Type B pancreatic cell (in vitro differentiated cells): ENCODE data around the gene KAT2B. TPM values are rescaled to one million over a fixed set of nuclear protein-coding genes. Genes with fewer than 3 reads are reported as not detected.
A peak's percentile ranks its signal among the peaks of the same experiment; 100 is the strongest.
"Not testable (repeated sequence)": the region's sequence is repeated elsewhere in the genome, so short reads cannot be mapped to it uniquely, and the experiment has no call there.

Experiments used
- DNase-seq: peaks from one replicate; pipeline ENCODE4 v3.0.0; 2021; ENCODE audit warnings: mixed read lengths; ENCODE audit not compliant: unreplicated experiment; ENCODE audit errors: extremely low spot score
- H3K27ac Mint-ChIP-seq: 2 replicates; pipeline ENCODE4 v1.8.0; 2021; ENCODE audit warnings: mild to moderate bottlenecking, mixed read lengths
- H3K27me3 Mint-ChIP-seq: 2 replicates; pipeline ENCODE4 v1.8.0; 2021; ENCODE audit warnings: mixed read lengths
- H3K36me3 Mint-ChIP-seq: 2 replicates; pipeline ENCODE4 v1.8.0; 2021; ENCODE audit warnings: mixed read lengths
- H3K4me1 Mint-ChIP-seq: one replicate; pipeline ENCODE4 v1.8.0; 2021; ENCODE audit warnings: mixed read lengths; ENCODE audit not compliant: unreplicated experiment
- H3K4me3 Mint-ChIP-seq: 2 replicates; pipeline ENCODE4 v1.8.0; 2021; ENCODE audit warnings: mild to moderate bottlenecking, mixed read lengths
- H3K9me3 Mint-ChIP-seq: 2 replicates; pipeline ENCODE4 v1.8.0; 2021; ENCODE audit warnings: mixed read lengths
- total RNA-seq: library from RNA; stranded (reverse); gene quantifications from 2 replicates; pipeline ENCODE4 v1.2.1, GENCODE V29; 2021; ENCODE audit warnings: low replicate concordance
- TF ChIP-seq, protein P1 (sequence below): fragments of 200-600 bp; sonication (generic); conservative IDR thresholded peaks from 2 replicates; pipeline ENCODE4 v1.5.0; 2021; ENCODE audit warnings: antibody characterized with exemption, mild to moderate bottlenecking

Gene KAT2B
- total RNA-seq, 1 donor from 2014 or later = 13.2 TPM

DNA sequence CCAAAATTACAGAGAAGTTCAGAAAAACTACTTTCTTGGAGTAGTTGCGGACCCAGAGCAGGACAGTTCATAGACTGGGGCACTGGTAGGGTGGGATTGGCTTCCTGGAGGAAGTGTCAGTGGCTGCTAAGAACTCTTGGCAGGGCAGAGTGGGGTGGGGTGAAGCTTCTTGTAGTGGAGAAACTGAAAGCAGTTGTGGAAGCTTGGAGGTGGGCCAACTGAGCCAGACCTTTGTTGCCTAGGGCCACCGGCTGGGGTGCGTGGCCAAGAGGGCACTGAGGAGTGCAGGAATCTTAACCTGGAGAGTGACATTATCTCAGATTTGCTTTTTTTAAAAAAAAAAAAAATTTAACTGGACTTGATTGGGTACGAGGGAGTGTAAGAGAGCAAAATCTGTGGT, 3.1 kb downstream of the KAT2B start:
- TF ChIP-seq, protein P1, sequence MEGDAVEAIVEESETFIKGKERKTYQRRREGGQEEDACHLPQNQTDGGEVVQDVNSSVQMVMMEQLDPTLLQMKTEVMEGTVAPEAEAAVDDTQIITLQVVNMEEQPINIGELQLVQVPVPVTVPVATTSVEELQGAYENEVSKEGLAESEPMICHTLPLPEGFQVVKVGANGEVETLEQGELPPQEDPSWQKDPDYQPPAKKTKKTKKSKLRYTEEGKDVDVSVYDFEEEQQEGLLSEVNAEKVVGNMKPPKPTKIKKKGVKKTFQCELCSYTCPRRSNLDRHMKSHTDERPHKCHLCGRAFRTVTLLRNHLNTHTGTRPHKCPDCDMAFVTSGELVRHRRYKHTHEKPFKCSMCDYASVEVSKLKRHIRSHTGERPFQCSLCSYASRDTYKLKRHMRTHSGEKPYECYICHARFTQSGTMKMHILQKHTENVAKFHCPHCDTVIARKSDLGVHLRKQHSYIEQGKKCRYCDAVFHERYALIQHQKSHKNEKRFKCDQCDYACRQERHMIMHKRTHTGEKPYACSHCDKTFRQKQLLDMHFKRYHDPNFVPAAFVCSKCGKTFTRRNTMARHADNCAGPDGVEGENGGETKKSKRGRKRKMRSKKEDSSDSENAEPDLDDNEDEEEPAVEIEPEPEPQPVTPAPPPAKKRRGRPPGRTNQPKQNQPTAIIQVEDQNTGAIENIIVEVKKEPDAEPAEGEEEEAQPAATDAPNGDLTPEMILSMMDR = no peak
- Mint-ChIP-seq H3K27me3 (no peaks in the 10 kb centered on the region), H3K4me1 (peaks cover 40% of the 10 kb centered on the region), H3K36me3 (no peaks in the 10 kb centered on the region), H3K27ac (peak overlapping the region; percentile 91), H3K4me3 (peak overlapping the region; percentile 67), H3K9me3 (no peaks in the 10 kb centered on the region)
- no peak for DNase-seq

DNA sequence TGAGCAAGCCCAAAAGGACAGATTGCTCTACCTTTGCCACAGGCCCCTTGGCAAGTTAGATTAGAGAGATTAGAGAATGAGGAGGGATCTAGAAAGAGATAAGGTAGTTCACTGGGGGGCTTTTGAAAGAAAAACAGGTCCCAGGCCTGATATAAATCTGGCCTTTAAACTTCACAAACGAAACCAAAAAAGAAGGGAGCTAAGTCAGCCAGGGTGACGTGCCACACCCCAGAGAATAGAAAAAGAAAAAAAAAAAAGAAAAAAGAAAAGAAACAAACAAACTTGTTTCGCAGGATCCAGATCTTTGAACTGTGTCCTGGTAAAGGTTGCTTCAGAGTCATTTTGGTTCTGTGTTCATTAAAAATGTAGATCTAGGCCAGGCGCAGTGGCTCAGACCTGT, 3.6 kb downstream of the KAT2B start:
- H3K4me3 Mint-ChIP-seq = peak overlapping the region; percentile 67
- H3K27ac Mint-ChIP-seq = peak overlapping the region; percentile 91
- H3K9me3 Mint-ChIP-seq = no peaks in the 10 kb centered on the region
- TF ChIP-seq, protein P1 = no peak
- no peaks in the 10 kb centered on the region for H3K36me3 Mint-ChIP-seq
- no peak for DNase-seq
- H3K4me1 Mint-ChIP-seq = peaks cover 38% of the 10 kb centered on the region
- no peaks in the 10 kb centered on the region for H3K27me3 Mint-ChIP-seq

DNA sequence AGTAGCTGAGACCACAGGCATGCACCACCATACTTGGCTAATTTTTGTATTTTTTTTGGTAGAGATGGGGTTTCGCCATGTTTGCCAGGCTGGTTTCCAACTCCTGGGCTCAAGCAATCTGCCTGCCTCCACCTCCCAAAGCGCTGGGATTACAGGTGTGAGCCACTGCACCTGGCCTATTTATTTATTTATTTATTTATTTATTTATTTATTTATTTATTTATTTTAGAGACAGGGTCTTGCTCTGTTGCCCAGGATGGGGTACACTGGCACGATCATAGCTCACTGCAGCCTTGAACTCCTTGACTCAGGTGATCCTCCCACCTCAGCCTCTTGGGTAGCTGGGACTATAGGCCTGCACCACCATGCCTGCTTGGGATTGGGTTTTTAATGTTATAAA, 4.9 kb downstream of the KAT2B start:
- not testable (repeated sequence) for H3K9me3 Mint-ChIP-seq, H3K27me3 Mint-ChIP-seq, H3K36me3 Mint-ChIP-seq, H3K27ac Mint-ChIP-seq, H3K4me3 Mint-ChIP-seq, DNase-seq
- peaks cover 38% of the 10 kb centered on the region for H3K4me1 Mint-ChIP-seq

DNA sequence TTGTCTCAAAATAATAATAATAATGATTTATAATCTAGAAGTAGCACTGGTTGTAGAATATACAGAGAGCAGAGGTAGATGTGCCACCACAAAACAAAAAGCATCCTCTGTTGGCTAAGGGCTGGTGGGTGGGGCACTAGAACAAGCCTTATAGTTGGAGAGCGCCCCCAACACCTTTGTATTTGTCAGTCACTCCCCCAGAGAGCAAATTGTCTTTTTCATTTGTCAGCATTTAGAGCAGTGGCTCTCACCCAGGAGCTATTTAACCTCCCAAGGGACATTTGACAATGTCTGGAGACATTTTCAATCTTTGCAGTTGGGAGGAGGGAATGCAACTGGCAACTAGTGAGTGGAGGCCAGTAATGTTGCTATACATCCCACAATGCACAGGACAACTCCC, 6.3 kb downstream of the KAT2B start:
- H3K27ac Mint-ChIP-seq = no peak overlapping the region
- H3K27me3 Mint-ChIP-seq = no peaks in the 10 kb centered on the region
- TF ChIP-seq, protein P1 = no peak
- peaks cover 43% of the 10 kb centered on the region for H3K4me1 Mint-ChIP-seq
- H3K9me3 Mint-ChIP-seq = peaks cover 10% of the 10 kb centered on the region
- H3K4me3 Mint-ChIP-seq = no peak overlapping the region
- no peak for DNase-seq
- H3K36me3 Mint-ChIP-seq = no peaks in the 10 kb centered on the region

- H3K4me3 Mint-ChIP-seq = no peak overlapping the region
- DNase-seq = no peak
- no peaks in the 10 kb centered on the region for H3K27me3 Mint-ChIP-seq
- H3K36me3 Mint-ChIP-seq = no peaks in the 10 kb centered on the region
- H3K27ac Mint-ChIP-seq = no peak overlapping the region
- H3K9me3 Mint-ChIP-seq = peaks cover 10% of the 10 kb centered on the region
- H3K4me1 Mint-ChIP-seq = peaks cover 35% of the 10 kb centered on the region
- TF ChIP-seq, protein P1 = no peak
Measured at GRCh38 chr3:20047341-20047779, 7.1 kb downstream of the KAT2B start.

DNA sequence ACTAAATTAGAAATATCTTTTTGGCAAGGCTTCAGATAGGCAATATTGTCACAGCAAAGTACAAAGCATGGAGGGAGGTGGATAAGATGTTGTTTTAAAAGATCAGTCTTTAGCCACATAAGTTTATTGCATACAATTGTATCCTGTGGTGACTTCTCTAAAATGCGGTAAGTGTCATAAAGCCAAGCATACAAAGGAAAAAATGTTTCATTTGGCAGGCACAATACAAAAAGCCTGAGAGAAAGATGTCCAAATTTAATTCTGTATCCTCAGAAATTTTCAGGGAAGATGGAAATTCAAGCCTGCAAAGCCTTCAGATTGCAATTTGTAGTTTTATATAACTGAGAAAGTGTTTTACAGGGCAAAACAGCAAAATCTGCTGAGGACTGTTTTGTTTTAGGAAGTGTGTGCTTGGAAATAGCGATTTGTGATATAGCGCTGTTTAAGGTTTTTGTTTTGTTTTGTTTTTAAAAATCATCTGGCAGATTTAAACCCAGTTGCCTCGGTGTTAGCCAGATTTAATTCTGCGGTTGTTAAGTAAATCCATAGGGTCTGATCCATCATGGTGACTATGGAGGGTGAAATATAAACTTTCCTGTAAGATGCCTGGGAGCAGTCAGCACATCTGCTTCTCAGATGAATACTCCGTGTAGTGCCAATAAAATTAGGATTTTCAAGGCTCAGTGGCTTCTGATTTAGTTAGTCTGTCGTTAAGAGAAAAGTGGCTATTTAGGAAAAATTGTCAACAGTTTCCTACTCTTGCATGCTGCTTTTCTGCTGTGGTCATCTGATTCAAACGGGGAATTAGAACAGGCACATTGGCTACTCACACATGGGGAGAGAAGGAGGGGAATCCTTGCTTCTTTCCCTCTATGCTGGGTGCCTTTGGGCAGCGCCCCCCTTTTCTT, 8.0 kb downstream of the KAT2B start:
- DNase-seq = no peak
- H3K9me3 Mint-ChIP-seq = peaks cover 10% of the 10 kb centered on the region
- H3K4me3 Mint-ChIP-seq = no peak overlapping the region
- peaks cover 32% of the 10 kb centered on the region for H3K4me1 Mint-ChIP-seq
- H3K36me3 Mint-ChIP-seq = no peaks in the 10 kb centered on the region
- no peaks in the 10 kb centered on the region for H3K27me3 Mint-ChIP-seq
- no peak overlapping the region for H3K27ac Mint-ChIP-seq
- TF ChIP-seq, protein P1 = no peak
